Mesenchymal stem cell (in vitro differentiated cells and primary cell): ENCODE measurements around the gene INHBC.
"Not testable (repeated sequence)": the region's sequence is repeated elsewhere in the genome, so short reads cannot be mapped to it uniquely, and the experiment has no call there.

Experiments used
- DNase-seq: peaks from one replicate; pipeline ENCODE4 v3.0.0-alpha.2; 2013
- H2AFZ ChIP-seq: one replicate; pipeline ENCODE4 v1.6.1; 2013; ENCODE audit warnings: low read depth, mild to moderate bottlenecking, control low read depth, inconsistent platforms, low read length, moderate library complexity
- H2AK5ac ChIP-seq: 2 replicates; pipeline ENCODE4 v1.6.1; 2013; ENCODE audit warnings: low read length, moderate library complexity, mild to moderate bottlenecking, inconsistent platforms; ENCODE audit not compliant: severe bottlenecking
- H2BK120ac ChIP-seq: one replicate; pipeline ENCODE4 v1.6.1; 2013; ENCODE audit warnings: low read depth, mild to moderate bottlenecking, inconsistent platforms, low read length, moderate library complexity
- H2BK12ac ChIP-seq, 2 experiments: one replicate each; pipeline ENCODE4 v1.6.1; 2013; ENCODE audit warnings: inconsistent platforms in 2 of 2, low read length in 2 of 2, mild to moderate bottlenecking in 2 of 2, moderate library complexity in 2 of 2, control low read depth in 1 of 2
- H2BK15ac ChIP-seq: one replicate; pipeline ENCODE4 v1.6.1; 2013; ENCODE audit warnings: mild to moderate bottlenecking, low read depth, inconsistent platforms; ENCODE audit not compliant: poor library complexity, severe bottlenecking
- H2BK5ac ChIP-seq: 2 replicates; pipeline ENCODE4 v1.6.1; 2013; ENCODE audit warnings: low read depth, mild to moderate bottlenecking, low read length, control low read depth, inconsistent platforms; ENCODE audit not compliant: poor library complexity, severe bottlenecking
- H3K14ac ChIP-seq, 2 experiments: one replicate each; pipeline ENCODE4 v1.6.1; 2013; ENCODE audit warnings: inconsistent platforms in 2 of 2, low read length in 2 of 2, control low read depth in 1 of 2, mild to moderate bottlenecking in 1 of 2, moderate library complexity in 1 of 2
- H3K18ac ChIP-seq, 2 experiments: one replicate each; pipeline ENCODE4 v1.6.1; 2013; ENCODE audit warnings: inconsistent platforms in 2 of 2, low read length in 2 of 2, control low read depth in 1 of 2, low read depth in 1 of 2, mild to moderate bottlenecking in 1 of 2
- H3K23ac ChIP-seq, 2 experiments: one replicate each; pipeline ENCODE4 v1.6.1; 2013; ENCODE audit warnings: inconsistent platforms in 2 of 2, low read length in 2 of 2, mild to moderate bottlenecking in 2 of 2, moderate library complexity in 2 of 2, control low read depth in 1 of 2
- H3K27ac ChIP-seq: 2 replicates; pipeline ENCODE4 v1.5.1; 2013; ENCODE audit warnings: mild to moderate bottlenecking, moderate library complexity, low read length, control low read depth, inconsistent platforms; ENCODE audit not compliant: poor library complexity, severe bottlenecking
- H3K27me3 ChIP-seq, 2 experiments: 2 replicates each; pipeline versions ENCODE4 v1.6.1 to v1.7.0; 2013; ENCODE audit warnings: low read length in 2 of 2, mild to moderate bottlenecking in 2 of 2, moderate library complexity in 2 of 2, control low read depth in 1 of 2, inconsistent platforms in 1 of 2; ENCODE audit not compliant: control insufficient read depth in 1 of 2, insufficient read depth in 1 of 2
- H3K36me3 ChIP-seq, 2 experiments: 2 replicates each; pipeline versions ENCODE4 v1.6.1 to v1.7.0; 2013; ENCODE audit warnings: low read length in 2 of 2, control low read depth in 1 of 2, inconsistent platforms in 1 of 2, low read depth in 1 of 2, mild to moderate bottlenecking in 1 of 2; ENCODE audit not compliant: insufficient read depth in 2 of 2, control insufficient read depth in 1 of 2
- H3K4ac ChIP-seq, 2 experiments: one replicate each; pipeline ENCODE4 v1.6.1; 2013; ENCODE audit warnings: inconsistent platforms in 2 of 2, low read length in 2 of 2, mild to moderate bottlenecking in 2 of 2, moderate library complexity in 2 of 2, control low read depth in 1 of 2, low read depth in 1 of 2
- H3K4me1 ChIP-seq: 2 replicates; pipeline ENCODE4 v1.6.1; 2013; ENCODE audit warnings: low read depth, low read length, control low read depth; ENCODE audit not compliant: control insufficient read depth, insufficient read depth
- H3K4me2 ChIP-seq: 2 replicates; pipeline ENCODE4 v1.6.1; 2013; ENCODE audit warnings: low read length, mild to moderate bottlenecking, inconsistent platforms; ENCODE audit not compliant: poor library complexity, severe bottlenecking
- H3K4me3 ChIP-seq, 2 experiments: 2 replicates each; pipeline versions ENCODE4 v1.5.1 to v1.7.0; 2013; ENCODE audit warnings: low read length in 2 of 2, mild to moderate bottlenecking in 2 of 2, control low read depth in 1 of 2, low read depth in 1 of 2; ENCODE audit not compliant: insufficient read depth in 1 of 2
- H3K79me1 ChIP-seq: replicated peaks from 2 replicates; pipeline ENCODE4 v1.6.1; 2013; ENCODE audit warnings: mild to moderate bottlenecking, control low read depth, low read length, inconsistent platforms; ENCODE audit not compliant: poor library complexity, severe bottlenecking
- H3K9ac ChIP-seq: 2 replicates; pipeline ENCODE4 v1.7.0; 2013; ENCODE audit warnings: mild to moderate bottlenecking, low read length, moderate library complexity
- H3K9me3 ChIP-seq: 2 replicates; pipeline ENCODE4 v1.7.0; 2013; ENCODE audit warnings: mild to moderate bottlenecking, low read length; ENCODE audit not compliant: control insufficient read depth
- H4K8ac ChIP-seq: one replicate; pipeline ENCODE4 v1.6.1; 2013; ENCODE audit warnings: inconsistent platforms, mild to moderate bottlenecking, low read length, moderate library complexity
- H4K91ac ChIP-seq: one replicate; pipeline ENCODE4 v1.6.1; 2013; ENCODE audit warnings: mild to moderate bottlenecking, low read length, inconsistent platforms
- WGBS: methylation state at CpG from one replicate; pipeline ENCODE4 v1.1.7; 2013; ENCODE audit warnings: mixed read lengths; 5-methylcytosine and 5-hydroxymethylcytosine counted together

The INHBC gene

GRCh38 chr12:57444337-57444736, 9.8 kb downstream of the INHBC start:
- not testable (repeated sequence) for H3K36me3 ChIP-seq, H4K91ac ChIP-seq, DNase-seq, H3K4ac ChIP-seq, H2AFZ ChIP-seq, H2BK5ac ChIP-seq, H3K4me3 ChIP-seq, H2BK120ac ChIP-seq, H3K27me3 ChIP-seq, H3K18ac ChIP-seq, H3K27ac ChIP-seq, H3K23ac ChIP-seq, H3K9me3 ChIP-seq, H3K14ac ChIP-seq, H2BK12ac ChIP-seq, H3K4me1 ChIP-seq, H3K9ac ChIP-seq, H2AK5ac ChIP-seq, H4K8ac ChIP-seq, H3K4me2 ChIP-seq, H3K79me1 ChIP-seq, H2BK15ac ChIP-seq
- 70% methylated on average over 3 of the region's 6 CpGs for WGBS

GRCh38 chr12:57444744-57445143, 10.2 kb downstream of the INHBC start:
- Histone ChIP-seq H3K9me3 (no peaks in the 10 kb centered on the region), H2AFZ (no peak overlapping the region), H3K4me1 (no peaks in the 10 kb centered on the region), H3K27me3 (no peaks in the 10 kb centered on the region), H3K23ac (no peak overlapping the region), H3K4me2 (no peak overlapping the region), H2BK120ac (no peak overlapping the region), H2BK5ac (no peak overlapping the region), H3K4me3 (no peak overlapping the region), H3K36me3 (no peaks in the 10 kb centered on the region), H3K79me1 (no peaks in the 10 kb centered on the region), H2AK5ac (no peak overlapping the region), H3K14ac (no peak overlapping the region), H2BK12ac (no peak overlapping the region), H4K8ac (no peak overlapping the region), H3K18ac (no peak overlapping the region), H3K27ac (no peak overlapping the region), H4K91ac (no peak overlapping the region), H3K4ac (no peak overlapping the region), H2BK15ac (no peak overlapping the region), H3K9ac (no peak overlapping the region)
- 70% methylated on average over 4 of the region's 5 CpGs for whole genome bisulfite sequencing
- no peak for DNase-seq

GRCh38 chr12:57446292-57446960, 11.8 kb downstream of the INHBC start:
- Histone ChIP-seq H3K14ac (no peak overlapping the region), H3K4ac (no peak overlapping the region), H3K4me1 (no peaks in the 10 kb centered on the region), H2AK5ac (no peak overlapping the region), H4K91ac (no peak overlapping the region), H2BK5ac (no peak overlapping the region), H3K79me1 (no peaks in the 10 kb centered on the region), H3K9ac (no peak overlapping the region), H3K4me3 (no peak overlapping the region), H2BK12ac (no peak overlapping the region), H3K36me3 (no peaks in the 10 kb centered on the region), H4K8ac (no peak overlapping the region), H3K23ac (no peak overlapping the region), H3K4me2 (no peak overlapping the region), H3K18ac (no peak overlapping the region), H2BK120ac (no peak overlapping the region), H3K9me3 (no peaks in the 10 kb centered on the region), H3K27ac (no peak overlapping the region), H2AFZ (no peak overlapping the region), H3K27me3 (no peaks in the 10 kb centered on the region), H2BK15ac (no peak overlapping the region)
- DNase-seq: no peak
- WGBS: 99% methylated on average over 6 of the region's 6 CpGs

- H2AK5ac ChIP-seq: no peak overlapping the region
- no peak overlapping the region for H2BK120ac ChIP-seq
- H3K27me3 ChIP-seq: no peaks in the 10 kb centered on the region
- no peak overlapping the region for H4K91ac ChIP-seq
- H3K18ac ChIP-seq: no peak overlapping the region
- H3K9me3 ChIP-seq: no peaks in the 10 kb centered on the region
- H3K4me1 ChIP-seq: peaks cover 8% of the 10 kb centered on the region
- no peak overlapping the region for H4K8ac ChIP-seq
- no peak overlapping the region for H2AFZ ChIP-seq
- H3K27ac ChIP-seq: no peak overlapping the region
- H3K4me3 ChIP-seq: no peak overlapping the region
- 78% methylated on average over 1 of the region's 2 CpGs for WGBS
- DNase-seq: no peak
- no peaks in the 10 kb centered on the region for H3K79me1 ChIP-seq
- no peak overlapping the region for H2BK5ac ChIP-seq
- H3K23ac ChIP-seq: no peak overlapping the region
- no peaks in the 10 kb centered on the region for H3K36me3 ChIP-seq
- no peak overlapping the region for H3K4ac ChIP-seq
- H3K9ac ChIP-seq: no peak overlapping the region
- H3K4me2 ChIP-seq: no peak overlapping the region
- no peak overlapping the region for H2BK12ac ChIP-seq
- H3K14ac ChIP-seq: no peak overlapping the region
- H2BK15ac ChIP-seq: no peak overlapping the region
These were observed 14.1 kb downstream of the INHBC start for GRCh38 chr12:57448669-57449068.
